ENCODE measurements around the gene TBC1D9. TPM values are rescaled to one million over a fixed set of nuclear protein-coding genes. Genes with fewer than 3 reads are reported as not detected.

Gene TBC1D9
- total and polyA plus RNA-seq, 2 donors (not counting 1 experiment from before 2014, with no cell fraction given): 48.9 to 235 TPM

- Histone ChIP-seq H3K27ac (ENCODE audit: low read length in 2 of 2) (peak overlapping the region; percentile 48 to 65), H3K79me2 (ENCODE audit: control insufficient read depth, insufficient read depth, low read length) (peaks cover 97% of the 10 kb centered on the region), H4K20me1 (ENCODE audit: control insufficient read depth, insufficient read depth, low read length, poor library complexity, severe bottlenecking) (peaks cover 5% of the 10 kb centered on the region), H3K36me3 (replicated peaks in 1 of 2; ENCODE audit: control extremely low read depth in 1 of 2, control insufficient read depth in 1 of 2, extremely low read depth in 1 of 2, insufficient read depth in 2 of 2, low read length in 1 of 2) (peaks cover 0 to 2% of the 10 kb centered on the region in 2 experiments), H3K27me3 (replicated peaks in 1 of 4; ENCODE audit: control extremely low read depth in 1 of 4, control insufficient read depth in 3 of 4, insufficient read depth in 4 of 4, low read length in 3 of 4) (no peaks in the 10 kb centered on the region), H3K4me2 (replicated peaks; ENCODE audit: low read depth, low read length, poor library complexity, severe bottlenecking) (peak overlapping the region; percentile 35), H3K4me1 (ENCODE audit: control insufficient read depth in 2 of 2, insufficient read depth in 2 of 2, low read length in 2 of 2) (peaks cover 52 to 60% of the 10 kb centered on the region in 2 donors), H3K4me3 (ENCODE audit: control extremely low read depth in 1 of 5, extremely low read depth in 1 of 5, insufficient read depth in 1 of 5, low read depth in 2 of 5, low read length in 4 of 5) (no peak overlapping the region), H3K9me3 (ENCODE audit: control extremely low read depth in 1 of 3, control insufficient read depth in 2 of 3, insufficient read depth in 1 of 3, low read length in 2 of 3) (peaks cover 0 to 7% (median 0%) of the 10 kb centered on the region in 3 donors), H3K9ac (ENCODE audit: low read length) (no peak overlapping the region), H2AFZ (ENCODE audit: insufficient read depth, low read depth, low read length, poor library complexity, severe bottlenecking) (no peak overlapping the region)
- peak overlapping the region; percentile 26 for H3K4me3 Mint-ChIP-seq
- WGBS (ENCODE audit: insufficient coverage): 67% methylated on average over 1 of the region's 3 CpGs
- ChIA-PET POLR2A (no interaction called here), CTCF (interaction anchor here (1.2 kb wide), 1 partner anchor 124 kb away, joined by 3 read pairs; no protein-coding TSS in a partner anchor)
- no peaks in the 10 kb centered on the region for H3K9me3 Mint-ChIP-seq (ENCODE audit: insufficient read depth)
- peaks cover 72% of the 10 kb centered on the region for H3K4me1 Mint-ChIP-seq
- H3K27ac Mint-ChIP-seq: peak overlapping the region; percentile 83
- no peaks in the 10 kb centered on the region for H3K27me3 Mint-ChIP-seq
- TF ChIP-seq, protein P1, sequence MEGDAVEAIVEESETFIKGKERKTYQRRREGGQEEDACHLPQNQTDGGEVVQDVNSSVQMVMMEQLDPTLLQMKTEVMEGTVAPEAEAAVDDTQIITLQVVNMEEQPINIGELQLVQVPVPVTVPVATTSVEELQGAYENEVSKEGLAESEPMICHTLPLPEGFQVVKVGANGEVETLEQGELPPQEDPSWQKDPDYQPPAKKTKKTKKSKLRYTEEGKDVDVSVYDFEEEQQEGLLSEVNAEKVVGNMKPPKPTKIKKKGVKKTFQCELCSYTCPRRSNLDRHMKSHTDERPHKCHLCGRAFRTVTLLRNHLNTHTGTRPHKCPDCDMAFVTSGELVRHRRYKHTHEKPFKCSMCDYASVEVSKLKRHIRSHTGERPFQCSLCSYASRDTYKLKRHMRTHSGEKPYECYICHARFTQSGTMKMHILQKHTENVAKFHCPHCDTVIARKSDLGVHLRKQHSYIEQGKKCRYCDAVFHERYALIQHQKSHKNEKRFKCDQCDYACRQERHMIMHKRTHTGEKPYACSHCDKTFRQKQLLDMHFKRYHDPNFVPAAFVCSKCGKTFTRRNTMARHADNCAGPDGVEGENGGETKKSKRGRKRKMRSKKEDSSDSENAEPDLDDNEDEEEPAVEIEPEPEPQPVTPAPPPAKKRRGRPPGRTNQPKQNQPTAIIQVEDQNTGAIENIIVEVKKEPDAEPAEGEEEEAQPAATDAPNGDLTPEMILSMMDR (IDR thresholded peaks at IDR 0.05): no peak
- TF ChIP-seq EZH2 (IDR thresholded peaks at IDR 0.05; ENCODE audit: borderline replicate concordance, insufficient read depth, low read depth, low read length, poor library complexity, severe bottlenecking): no peak
- DNase-seq (no peak), ATAC-seq (ENCODE audit: low read depth) (peak; percentile 29)
- intact Hi-C loops (cut with micrococcal nuclease): no loop called here
Observed at GRCh38 chr4:140726776-140727500, 29.2 kb downstream of the TBC1D9 start.

GRCh38 chr4:140725556-140725955 is 30.6 kb downstream of the TBC1D9 start:
- no peak overlapping the region for H3K4me3 ChIP-seq (ENCODE audit: control extremely low read depth in 1 of 5, extremely low read depth in 1 of 5, insufficient read depth in 1 of 5, low read depth in 2 of 5, low read length in 4 of 5)
- intact Hi-C loops (cut with micrococcal nuclease): no loop called here
- no peak for ATAC-seq (ENCODE audit: low read depth)
- H3K27me3 ChIP-seq (replicated peaks in 1 of 4; ENCODE audit: control extremely low read depth in 1 of 4, control insufficient read depth in 3 of 4, insufficient read depth in 4 of 4, low read length in 3 of 4): no peaks in the 10 kb centered on the region
- H3K4me1 Mint-ChIP-seq: peaks cover 75% of the 10 kb centered on the region
- no peak for TF ChIP-seq EZH2 (IDR thresholded peaks at IDR 0.05; ENCODE audit: borderline replicate concordance, insufficient read depth, low read depth, low read length, poor library complexity, severe bottlenecking)
- TF ChIP-seq, protein P1 (IDR thresholded peaks at IDR 0.05): no peak
- DNase-seq: no peak
- ChIA-PET CTCF (interaction anchor here (1.2 kb wide), 1 partner anchor 125 kb away, joined by 3 read pairs; no protein-coding TSS in a partner anchor), POLR2A (no interaction called here)
- whole genome bisulfite sequencing (ENCODE audit: insufficient coverage): no CpG with 5 or more reads among the region's 5 CpGs
- no peak overlapping the region for H3K27ac ChIP-seq (ENCODE audit: low read length in 2 of 2)
- H3K27ac Mint-ChIP-seq: peak overlapping the region; percentile 32
- peaks cover 97% of the 10 kb centered on the region for H3K79me2 ChIP-seq (ENCODE audit: control insufficient read depth, insufficient read depth, low read length)
- H3K4me3 Mint-ChIP-seq: no peak overlapping the region
- no peak overlapping the region for H3K9ac ChIP-seq (ENCODE audit: low read length)
- peaks cover 5% of the 10 kb centered on the region for H4K20me1 ChIP-seq (ENCODE audit: control insufficient read depth, insufficient read depth, low read length, poor library complexity, severe bottlenecking)
- H3K36me3 ChIP-seq (replicated peaks in 1 of 2; ENCODE audit: control extremely low read depth in 1 of 2, control insufficient read depth in 1 of 2, extremely low read depth in 1 of 2, insufficient read depth in 2 of 2, low read length in 1 of 2): peaks cover 0 to 2% of the 10 kb centered on the region in 2 experiments
- no peaks in the 10 kb centered on the region for H3K9me3 Mint-ChIP-seq (ENCODE audit: insufficient read depth)
- peaks cover 0 to 7% (median 0%) of the 10 kb centered on the region in 3 donors for H3K9me3 ChIP-seq (ENCODE audit: control extremely low read depth in 1 of 3, control insufficient read depth in 2 of 3, insufficient read depth in 1 of 3, low read length in 2 of 3)
- no peak overlapping the region for H3K4me2 ChIP-seq (replicated peaks; ENCODE audit: low read depth, low read length, poor library complexity, severe bottlenecking)
- H3K4me1 ChIP-seq (ENCODE audit: control insufficient read depth in 2 of 2, insufficient read depth in 2 of 2, low read length in 2 of 2): peaks cover 61 to 74% of the 10 kb centered on the region in 2 donors
- no peak overlapping the region for H2AFZ ChIP-seq (ENCODE audit: insufficient read depth, low read depth, low read length, poor library complexity, severe bottlenecking)
- no peaks in the 10 kb centered on the region for H3K27me3 Mint-ChIP-seq

Data from B cell (primary cell).